HG03025 (cell line): Measurements from ENCODE around the gene OAS2.

Experiments
- ATAC-seq: cut with Tn5 transposase; IDR thresholded peaks from one replicate; pipeline ENCODE4 v1.9.1; 2021; ENCODE audit warnings: mild to moderate bottlenecking, moderate library complexity; ENCODE audit not compliant: unreplicated experiment, low FRiP score

OAS2 gene

GRCh38 chr12:112978163-112979040 lies at the start of gene OAS2:
Gene OAS2 (plus strand): TSS chr12:112978519. CDS start chr12:112978609, 90 bp downstream.
- peak; percentile 80 for ATAC-seq

GRCh38 chr12:112928978-112929377 lies 49.3 kb upstream of the OAS2 start:
- ATAC-seq: no peak

- ATAC-seq: no peak
Measured at GRCh38 chr12:112929715-112930114, 48.6 kb upstream of the OAS2 start.

- ATAC-seq: no peak
Measured at GRCh38 chr12:112930350-112930749, 48.0 kb upstream of the OAS2 start.

GRCh38 chr12:112932485-112933128 lies 45.7 kb upstream of the OAS2 start:
- no peak for ATAC-seq

GRCh38 chr12:112933129-112933505 lies 45.2 kb upstream of the OAS2 start:
- ATAC-seq: no peak

GRCh38 chr12:112936264-112936663 lies 42.1 kb upstream of the OAS2 start:
- ATAC-seq: no peak

GRCh38 chr12:112936927-112937326 lies 41.4 kb upstream of the OAS2 start:
- no peak for ATAC-seq

- ATAC-seq: no peak
Measured at GRCh38 chr12:112937741-112938719, 40.3 kb upstream of the OAS2 start, which contains the start of gene OAS3. Gene OAS3 (plus strand): TSS chr12:112938474. CDS start chr12:112938531, 57 bp downstream.

GRCh38 chr12:112938751-112939150 lies 39.6 kb upstream of the OAS2 start:
- ATAC-seq: no peak

- ATAC-seq: no peak
Measured at GRCh38 chr12:112939761-112940381, 38.4 kb upstream of the OAS2 start.

- ATAC-seq: no peak
Measured at GRCh38 chr12:112941528-112942335, 36.6 kb upstream of the OAS2 start.

- ATAC-seq: no peak
Measured at GRCh38 chr12:112942572-112942971, 35.7 kb upstream of the OAS2 start.

- ATAC-seq: no peak
Measured at GRCh38 chr12:112944024-112944690, 34.2 kb upstream of the OAS2 start.

- ATAC-seq: no peak
Measured at GRCh38 chr12:112945515-112945914, 32.8 kb upstream of the OAS2 start.

- ATAC-seq: no peak
Measured at GRCh38 chr12:112946236-112947000, 31.9 kb upstream of the OAS2 start.

- ATAC-seq: no peak
Measured at GRCh38 chr12:112947314-112947713, 31.0 kb upstream of the OAS2 start.

GRCh38 chr12:112947761-112948160 lies 30.6 kb upstream of the OAS2 start:
- ATAC-seq: no peak
